Large intestine (tissue), 3 donors: ENCODE results near the gene VAMP8. TPM values are rescaled to one million over a fixed set of nuclear protein-coding genes. Genes with fewer than 3 reads are reported as not detected.

Experiments used
- DNase-seq, 2 donors: peaks; one replicate each; pipeline versions ENCODE4 v3.0.0 to v3.0.0-alpha.2; 2013
- H3K27ac ChIP-seq: one replicate; pipeline ENCODE4 v1.5.1; 2013; ENCODE audit warnings: low read length
- H3K27me3 ChIP-seq: 2 replicates; pipeline ENCODE4 v1.6.1; 2013; ENCODE audit warnings: low read length; ENCODE audit not compliant: control insufficient read depth, insufficient read depth
- H3K36me3 ChIP-seq: 2 replicates; pipeline ENCODE4 v1.6.1; 2013; ENCODE audit warnings: low read length; ENCODE audit not compliant: control insufficient read depth, insufficient read depth
- H3K4me1 ChIP-seq: one replicate; pipeline ENCODE4 v1.6.1; 2013; ENCODE audit warnings: low read length; ENCODE audit not compliant: control insufficient read depth, insufficient read depth
- H3K4me3 ChIP-seq: one replicate; pipeline ENCODE4 v1.5.1; 2013; ENCODE audit warnings: low read length
- H3K9me3 ChIP-seq: one replicate; pipeline ENCODE4 v1.6.1; 2013; ENCODE audit warnings: mild to moderate bottlenecking, low read depth, low read length, moderate library complexity; ENCODE audit not compliant: control insufficient read depth
- WGBS: methylation state at CpG from one replicate; pipeline ENCODE4 v1.1.5; 2013; ENCODE audit warnings: low lambda C conversion rate; ENCODE audit not compliant: insufficient coverage; 5-methylcytosine and 5-hydroxymethylcytosine counted together
- polyA plus RNA-seq: library from polyadenylated mRNA; unstranded; fragments of 120-200 nt; gene quantifications from one replicate; pipeline ENCODE4 v1.2.1, GENCODE V29; 2013

Gene VAMP8
- polyA plus RNA-seq, 1 donor = 158 TPM

DNA sequence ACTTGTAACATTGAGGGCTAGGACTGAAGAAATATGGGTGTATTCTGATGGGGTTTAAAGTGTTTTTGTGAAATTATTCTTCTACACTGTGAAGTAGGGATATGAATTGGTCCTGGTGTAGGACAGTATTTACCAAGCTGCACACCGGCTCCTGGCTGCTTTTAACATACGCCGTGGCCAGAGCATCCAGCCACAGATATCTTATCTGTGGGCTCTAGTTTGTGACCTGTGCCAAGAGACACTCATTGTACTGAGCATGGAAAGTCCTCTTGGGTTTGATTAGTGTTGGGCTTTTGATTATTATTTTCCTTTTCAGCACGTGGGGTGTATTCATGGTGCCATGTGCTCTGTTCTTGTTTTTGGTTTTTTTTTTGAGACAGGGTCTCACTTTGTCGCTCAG lies 46.6 kb downstream of the VAMP8 start:
- H3K36me3 ChIP-seq = peaks cover 70% of the 10 kb centered on the region
- DNase-seq = no peak
- H3K9me3 ChIP-seq = no peaks in the 10 kb centered on the region
- H3K27ac ChIP-seq = no peak overlapping the region
- no peaks in the 10 kb centered on the region for H3K4me1 ChIP-seq
- H3K4me3 ChIP-seq = no peak overlapping the region
- H3K27me3 ChIP-seq = no peaks in the 10 kb centered on the region
- WGBS = no CpG with 5 or more reads among the region's 5 CpGs

GRCh38 chr2:85628658-85629057 lies 51.3 kb downstream of the VAMP8 start:
- Histone ChIP-seq H3K36me3 (peaks cover 76% of the 10 kb centered on the region), H3K4me1 (no peaks in the 10 kb centered on the region), H3K27me3 (no peaks in the 10 kb centered on the region), H3K9me3 (no peaks in the 10 kb centered on the region), H3K4me3 (no peak overlapping the region), H3K27ac (no peak overlapping the region)
- 40% methylated on average over 1 of the region's 2 CpGs for WGBS
- DNase-seq = no peak

DNA sequence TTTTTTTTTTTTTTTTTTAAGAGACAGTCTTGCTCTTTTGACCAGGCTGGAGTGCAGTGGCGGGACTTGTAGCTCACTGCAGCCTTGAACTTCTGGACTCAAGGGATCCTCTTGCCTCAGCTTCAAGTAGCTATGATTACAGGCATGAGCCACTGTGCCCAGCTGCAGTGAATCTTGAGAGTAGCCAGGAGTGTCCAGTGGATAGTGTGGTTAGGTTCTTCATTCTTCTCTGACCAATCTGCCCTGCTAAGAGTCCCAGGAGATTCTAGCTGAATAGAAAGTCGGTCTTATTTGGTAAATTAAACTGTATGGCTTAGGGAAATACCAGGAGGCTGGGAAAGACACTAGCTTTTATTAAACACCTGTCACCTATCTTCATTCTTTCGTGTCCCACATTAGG lies 53.9 kb downstream of the VAMP8 start:
- WGBS = 100% methylated on average over 1 of the region's 3 CpGs
- no peaks in the 10 kb centered on the region for H3K27me3 ChIP-seq
- DNase-seq = no peak
- H3K9me3 ChIP-seq = no peaks in the 10 kb centered on the region
- no peak overlapping the region for H3K27ac ChIP-seq
- peaks cover 72% of the 10 kb centered on the region for H3K36me3 ChIP-seq
- no peak overlapping the region for H3K4me3 ChIP-seq
- no peaks in the 10 kb centered on the region for H3K4me1 ChIP-seq

Other genes starting within 250 kb of the VAMP8 start
- 147 TPM for gene TGOLN2, start 249.6 kb upstream of the VAMP8 start, polyA plus RNA-seq
- 56.8 TPM for gene RETSAT, start 223.1 kb upstream of the VAMP8 start, polyA plus RNA-seq
- gene ELMOD3, start 222.8 kb upstream of the VAMP8 start, polyA plus RNA-seq = 29.0 TPM
- 40.7 TPM for gene CAPG, start 167.2 kb upstream of the VAMP8 start, polyA plus RNA-seq
- gene SH2D6, start 158.9 kb upstream of the VAMP8 start, polyA plus RNA-seq = 3.8 TPM
- gene MAT2A, start 38.4 kb upstream of the VAMP8 start, polyA plus RNA-seq = 345 TPM
- 24.8 TPM for gene GGCX, start 16.1 kb upstream of the VAMP8 start, polyA plus RNA-seq
- gene VAMP5, start 6.8 kb downstream of the VAMP8 start, polyA plus RNA-seq = 18.0 TPM
- gene RNF181, start 18.2 kb downstream of the VAMP8 start, polyA plus RNA-seq = 131 TPM
- gene TMEM150A, start 25.1 kb downstream of the VAMP8 start, polyA plus RNA-seq = 40.9 TPM
- gene C2orf68, start 34.5 kb downstream of the VAMP8 start, polyA plus RNA-seq = 44.1 TPM
- 45.2 TPM for gene USP39, start 38.6 kb downstream of the VAMP8 start, polyA plus RNA-seq
- gene SFTPB, start 90.6 kb downstream of the VAMP8 start, polyA plus RNA-seq = 0.01 TPM
- gene GNLY, start 116.8 kb downstream of the VAMP8 start, polyA plus RNA-seq = 13.1 TPM
- 5.1 TPM for gene ATOH8, start 176.4 kb downstream of the VAMP8 start, polyA plus RNA-seq